Activated T-helper 1 cell treated with anti-CD3 and anti-CD28 coated beads, Interleukin-12 subunit alpha, Interleukin-12 subunit beta, Interleukin-2, Interleukin-4 antibody, amounts not matched to agents 30 ng/mL and 10 ng/mL and 1 ng/mL, durations not matched to agents 14 hours and 24 hours and 36 hours (primary cell): Measurements from ENCODE around the gene HDAC10. TPM values are rescaled to one million over a fixed set of nuclear protein-coding genes. Genes with fewer than 3 reads are reported as not detected.

Experiments used
- DNase-seq: peaks from one replicate; pipeline ENCODE4 v3.0.0; 2021; ENCODE audit warnings: low spot score
- H3K27ac Mint-ChIP-seq: one replicate; pipeline ENCODE4 v1.8.0; 2021; ENCODE audit warnings: mild to moderate bottlenecking, mixed read lengths
- H3K27me3 Mint-ChIP-seq: one replicate; pipeline ENCODE4 v1.8.0; 2022; ENCODE audit warnings: mild to moderate bottlenecking, moderate library complexity, mixed read lengths; ENCODE audit not compliant: insufficient read depth
- H3K36me3 Mint-ChIP-seq: one replicate; pipeline ENCODE4 v1.8.0; 2021; ENCODE audit warnings: low read depth, mixed read lengths
- H3K4me1 Mint-ChIP-seq: one replicate; pipeline ENCODE4 v1.8.0; 2021; ENCODE audit warnings: low read depth, mixed read lengths
- H3K4me3 Mint-ChIP-seq: one replicate; pipeline ENCODE4 v1.8.0; 2021; ENCODE audit warnings: mild to moderate bottlenecking, moderate library complexity, mixed read lengths
- H3K9me3 Mint-ChIP-seq: one replicate; pipeline ENCODE4 v1.8.0; 2021; ENCODE audit warnings: mixed read lengths
- intact Hi-C: fragments of 100-400 bp; cut with micrococcal nuclease; formaldehyde crosslinking; loops from one replicate; pipeline ENCODE4 v1.15.1; 2024
- total RNA-seq: library from RNA; stranded (reverse); gene quantifications from 2 replicates; pipeline ENCODE4 v1.2.3, GENCODE V29; 2022

The HDAC10 gene
- total RNA-seq, 1 donor from 2014 or later: 67.4 TPM

GRCh38 chr22:50253046-50253915 lies 2.2 kb upstream of the HDAC10 start:
- no peak overlapping the region for H3K4me3 Mint-ChIP-seq
- no peaks in the 10 kb centered on the region for H3K27me3 Mint-ChIP-seq
- H3K4me1 Mint-ChIP-seq: no peaks in the 10 kb centered on the region
- no peaks in the 10 kb centered on the region for H3K9me3 Mint-ChIP-seq
- H3K27ac Mint-ChIP-seq: no peak overlapping the region
- intact Hi-C loops: no loop called here
- peaks cover 1% of the 10 kb centered on the region for H3K36me3 Mint-ChIP-seq
- DNase-seq: no peak

GRCh38 chr22:50252082-50253045 lies 1.3 kb upstream of the HDAC10 start:
- H3K27ac Mint-ChIP-seq: no peak overlapping the region
- H3K4me1 Mint-ChIP-seq: peaks cover under 1% of the 10 kb centered on the region
- no peak overlapping the region for H3K4me3 Mint-ChIP-seq
- H3K27me3 Mint-ChIP-seq: no peaks in the 10 kb centered on the region
- intact Hi-C loops: no loop called here
- peaks cover 5% of the 10 kb centered on the region for H3K36me3 Mint-ChIP-seq
- H3K9me3 Mint-ChIP-seq: no peaks in the 10 kb centered on the region
- DNase-seq: peak; percentile 54

GRCh38 chr22:50251477-50252081 lies 514 bp upstream of the HDAC10 start:
- no peaks in the 10 kb centered on the region for H3K9me3 Mint-ChIP-seq
- H3K27ac Mint-ChIP-seq: no peak overlapping the region
- H3K4me3 Mint-ChIP-seq: peak overlapping the region; percentile 26
- intact Hi-C loops: loop anchor here (1.0 to 2.0 kb wide), 2 partner anchors 19 to 369 kb away; partner anchors contain the start of gene MAPK11
- H3K27me3 Mint-ChIP-seq: no peaks in the 10 kb centered on the region
- H3K36me3 Mint-ChIP-seq: peaks cover 7% of the 10 kb centered on the region
- no peak for DNase-seq
- H3K4me1 Mint-ChIP-seq: peaks cover 5% of the 10 kb centered on the region

GRCh38 chr22:50250249-50250554 lies 863 bp downstream of the HDAC10 start:
- Mint-ChIP-seq H3K27ac (peak overlapping the region; percentile 67), H3K27me3 (no peaks in the 10 kb centered on the region), H3K4me3 (peak overlapping the region; percentile 85), H3K9me3 (no peaks in the 10 kb centered on the region), H3K4me1 (peaks cover 5% of the 10 kb centered on the region), H3K36me3 (peaks cover 7% of the 10 kb centered on the region)
- intact Hi-C loops: loop anchor here (2.0 kb wide), 1 partner anchor 371 kb away; no protein-coding TSS in a partner anchor
- DNase-seq: no peak

- H3K27ac Mint-ChIP-seq: no peak overlapping the region
- H3K27me3 Mint-ChIP-seq: peaks cover 2% of the 10 kb centered on the region
- peak overlapping the region; percentile 85 for H3K4me3 Mint-ChIP-seq
- intact Hi-C loops: loop anchor here (2.0 to 10.0 kb wide), 2 partner anchors 225 to 371 kb away; partner anchors contain the start of gene SBF1
- H3K9me3 Mint-ChIP-seq: no peaks in the 10 kb centered on the region
- no peak for DNase-seq
- peaks cover 9% of the 10 kb centered on the region for H3K4me1 Mint-ChIP-seq
- peaks cover 10% of the 10 kb centered on the region for H3K36me3 Mint-ChIP-seq
These were observed 1.5 kb downstream of the HDAC10 start for GRCh38 chr22:50249341-50250248.

GRCh38 chr22:50248196-50249081 lies 2.6 kb downstream of the HDAC10 start:
- Mint-ChIP-seq H3K27me3 (peaks cover 2% of the 10 kb centered on the region), H3K27ac (no peak overlapping the region), H3K4me3 (peak overlapping the region; percentile 74), H3K36me3 (peaks cover 10% of the 10 kb centered on the region), H3K9me3 (no peaks in the 10 kb centered on the region), H3K4me1 (peaks cover 9% of the 10 kb centered on the region)
- DNase-seq: no peak
- intact Hi-C loops: loop anchor here (10.0 kb wide), 1 partner anchor 226 kb away; the partner anchor contains the start of gene SBF1

GRCh38 chr22:50247748-50248147 lies 3.3 kb downstream of the HDAC10 start:
- DNase-seq: no peak
- no peaks in the 10 kb centered on the region for H3K9me3 Mint-ChIP-seq
- peaks cover 10% of the 10 kb centered on the region for H3K4me1 Mint-ChIP-seq
- H3K27ac Mint-ChIP-seq: peak overlapping the region; percentile 79
- intact Hi-C loops: loop anchor here (10.0 kb wide), 1 partner anchor 227 kb away; the partner anchor contains the start of gene SBF1
- peak overlapping the region; percentile 74 for H3K4me3 Mint-ChIP-seq
- peaks cover 10% of the 10 kb centered on the region for H3K36me3 Mint-ChIP-seq
- H3K27me3 Mint-ChIP-seq: peaks cover 2% of the 10 kb centered on the region

- H3K27ac Mint-ChIP-seq: no peak overlapping the region
- H3K36me3 Mint-ChIP-seq: peaks cover 10% of the 10 kb centered on the region
- H3K4me1 Mint-ChIP-seq: peaks cover 18% of the 10 kb centered on the region
- intact Hi-C loops: loop anchor here (10.0 kb wide), 1 partner anchor 228 kb away; the partner anchor contains the start of gene SBF1
- DNase-seq: no peak
- H3K4me3 Mint-ChIP-seq: peak overlapping the region; percentile 74
- H3K27me3 Mint-ChIP-seq: peaks cover 2% of the 10 kb centered on the region
- H3K9me3 Mint-ChIP-seq: no peaks in the 10 kb centered on the region
These were observed 4.6 kb downstream of the HDAC10 start for GRCh38 chr22:50246242-50247175.

- intact Hi-C loops: loop anchor here (1.0 to 10.0 kb wide), 3 partner anchors 25 to 229 kb away; partner anchors contain the start of genes MAPK11, SBF1 and SELENOO
- peaks cover 26% of the 10 kb centered on the region for H3K4me1 Mint-ChIP-seq
- DNase-seq: no peak
- H3K36me3 Mint-ChIP-seq: peaks cover 11% of the 10 kb centered on the region
- peak overlapping the region; percentile 100 for H3K27ac Mint-ChIP-seq
- no peaks in the 10 kb centered on the region for H3K9me3 Mint-ChIP-seq
- peak overlapping the region; percentile 99 for H3K4me3 Mint-ChIP-seq
- peaks cover 2% of the 10 kb centered on the region for H3K27me3 Mint-ChIP-seq
These were observed 5.6 kb downstream of the HDAC10 start for GRCh38 chr22:50245214-50246072.
